H54 (cell line): ENCODE measurements around the gene HFE.

Experiments used
- DNase-seq: peaks from one replicate; pipeline ENCODE4 v3.0.0; 2011; ENCODE audit warnings: low spot score, mixed read lengths; ENCODE audit not compliant: insufficient read length
- FAIRE-seq: peaks from 3 replicates; lab custom pipeline; 2011; peaks lifted over from hg19 to GRCh38; lab: Jason Lieb, UNC
- POLR2A ChIP-seq: IDR thresholded peaks from 2 replicates; pipeline ENCODE4 v1.6.1; 2011; ENCODE audit warnings: low read depth, mild to moderate bottlenecking, low read length

The HFE gene

GRCh38 chr6:26086211-26086610 is 1.0 kb upstream of the HFE start:
- no peak for DNase-seq
- no peak for FAIRE-seq
- TF ChIP-seq POLR2A, result no peak

DNA sequence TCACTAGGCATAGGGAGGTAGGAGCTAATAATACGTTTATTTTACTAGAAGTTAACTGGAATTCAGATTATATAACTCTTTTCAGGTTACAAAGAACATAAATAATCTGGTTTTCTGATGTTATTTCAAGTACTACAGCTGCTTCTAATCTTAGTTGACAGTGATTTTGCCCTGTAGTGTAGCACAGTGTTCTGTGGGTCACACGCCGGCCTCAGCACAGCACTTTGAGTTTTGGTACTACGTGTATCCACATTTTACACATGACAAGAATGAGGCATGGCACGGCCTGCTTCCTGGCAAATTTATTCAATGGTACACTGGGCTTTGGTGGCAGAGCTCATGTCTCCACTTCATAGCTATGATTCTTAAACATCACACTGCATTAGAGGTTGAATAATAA is 1.1 kb downstream of the HFE start:
- no peak for TF ChIP-seq POLR2A
- DNase-seq (no peak), FAIRE-seq (peak; percentile 52)

DNA sequence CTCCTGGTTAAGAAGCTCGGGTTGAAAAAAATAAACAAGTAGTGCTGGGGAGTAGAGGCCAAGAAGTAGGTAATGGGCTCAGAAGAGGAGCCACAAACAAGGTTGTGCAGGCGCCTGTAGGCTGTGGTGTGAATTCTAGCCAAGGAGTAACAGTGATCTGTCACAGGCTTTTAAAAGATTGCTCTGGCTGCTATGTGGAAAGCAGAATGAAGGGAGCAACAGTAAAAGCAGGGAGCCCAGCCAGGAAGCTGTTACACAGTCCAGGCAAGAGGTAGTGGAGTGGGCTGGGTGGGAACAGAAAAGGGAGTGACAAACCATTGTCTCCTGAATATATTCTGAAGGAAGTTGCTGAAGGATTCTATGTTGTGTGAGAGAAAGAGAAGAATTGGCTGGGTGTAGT is 2.0 kb downstream of the HFE start:
- TF ChIP-seq POLR2A, result no peak

DNA sequence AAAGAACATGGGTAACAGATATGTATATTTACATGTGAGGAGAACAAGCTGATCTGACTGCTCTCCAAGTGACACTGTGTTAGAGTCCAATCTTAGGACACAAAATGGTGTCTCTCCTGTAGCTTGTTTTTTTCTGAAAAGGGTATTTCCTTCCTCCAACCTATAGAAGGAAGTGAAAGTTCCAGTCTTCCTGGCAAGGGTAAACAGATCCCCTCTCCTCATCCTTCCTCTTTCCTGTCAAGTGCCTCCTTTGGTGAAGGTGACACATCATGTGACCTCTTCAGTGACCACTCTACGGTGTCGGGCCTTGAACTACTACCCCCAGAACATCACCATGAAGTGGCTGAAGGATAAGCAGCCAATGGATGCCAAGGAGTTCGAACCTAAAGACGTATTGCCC is 5.2 kb downstream of the HFE start:
- no peak for FAIRE-seq
- no peak for DNase-seq
- no peak for TF ChIP-seq POLR2A

More for the DNA sequence above, 2.0 kb downstream of the HFE start:
- DNase-seq, result no peak
- FAIRE-seq, result no peak

DNA sequence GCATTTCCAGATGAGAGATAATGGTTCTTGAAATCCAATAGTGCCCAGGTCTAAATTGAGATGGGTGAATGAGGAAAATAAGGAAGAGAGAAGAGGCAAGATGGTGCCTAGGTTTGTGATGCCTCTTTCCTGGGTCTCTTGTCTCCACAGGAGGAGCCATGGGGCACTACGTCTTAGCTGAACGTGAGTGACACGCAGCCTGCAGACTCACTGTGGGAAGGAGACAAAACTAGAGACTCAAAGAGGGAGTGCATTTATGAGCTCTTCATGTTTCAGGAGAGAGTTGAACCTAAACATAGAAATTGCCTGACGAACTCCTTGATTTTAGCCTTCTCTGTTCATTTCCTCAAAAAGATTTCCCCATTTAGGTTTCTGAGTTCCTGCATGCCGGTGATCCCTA is 6.8 kb downstream of the HFE start:
- no peak for TF ChIP-seq POLR2A
- no peak for FAIRE-seq
- DNase-seq, result no peak

- FAIRE-seq (peak; percentile 45), DNase-seq (peak; percentile 20)
- no peak for TF ChIP-seq POLR2A
Measured at GRCh38 chr6:26097268-26097875, 10.1 kb downstream of the HFE start.

DNA sequence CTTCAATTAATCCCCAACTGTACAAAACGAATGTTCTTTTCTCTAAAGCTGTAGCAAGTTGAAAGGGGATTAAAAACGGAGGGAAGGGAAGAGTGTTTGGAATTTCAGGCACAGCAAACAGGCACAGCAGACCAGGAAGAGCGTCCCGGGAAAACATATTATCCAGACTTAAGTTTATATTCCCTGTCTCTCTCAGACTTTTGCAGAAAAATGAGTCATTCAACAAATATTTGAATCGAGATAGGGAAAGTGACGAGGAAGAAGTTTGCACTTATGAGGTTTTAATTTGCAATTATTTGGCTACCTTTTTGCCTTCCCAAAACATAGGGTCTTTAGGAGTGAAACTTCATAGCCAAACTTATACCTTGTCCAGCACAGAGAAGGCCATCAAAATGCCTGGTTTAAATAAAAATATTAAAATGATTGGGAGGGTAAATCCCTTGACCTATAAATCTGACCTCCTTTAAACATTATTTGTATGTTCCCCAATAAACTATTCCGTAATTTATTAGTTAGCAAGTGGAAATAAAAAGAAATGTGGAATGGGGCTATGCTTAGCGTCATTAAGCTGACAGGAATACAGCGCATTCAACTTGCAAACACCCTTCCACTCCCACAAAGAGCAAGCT is 16.0 kb downstream of the HFE start:
- DNase-seq (no peak), FAIRE-seq (peak; percentile 48)
- no peak for TF ChIP-seq POLR2A

- TF ChIP-seq POLR2A, result peak; percentile 99
- DNase-seq (peak; percentile 25), FAIRE-seq (peak; percentile 89)
Measured at GRCh38 chr6:26103770-26104456, 16.7 kb downstream of the HFE start.

GRCh38 chr6:26104457-26105108 is 17.4 kb downstream of the HFE start:
- TF ChIP-seq POLR2A, result no peak; the same call in 1 of the 2 replicates
- FAIRE-seq (no peak), DNase-seq (no peak)

DNA sequence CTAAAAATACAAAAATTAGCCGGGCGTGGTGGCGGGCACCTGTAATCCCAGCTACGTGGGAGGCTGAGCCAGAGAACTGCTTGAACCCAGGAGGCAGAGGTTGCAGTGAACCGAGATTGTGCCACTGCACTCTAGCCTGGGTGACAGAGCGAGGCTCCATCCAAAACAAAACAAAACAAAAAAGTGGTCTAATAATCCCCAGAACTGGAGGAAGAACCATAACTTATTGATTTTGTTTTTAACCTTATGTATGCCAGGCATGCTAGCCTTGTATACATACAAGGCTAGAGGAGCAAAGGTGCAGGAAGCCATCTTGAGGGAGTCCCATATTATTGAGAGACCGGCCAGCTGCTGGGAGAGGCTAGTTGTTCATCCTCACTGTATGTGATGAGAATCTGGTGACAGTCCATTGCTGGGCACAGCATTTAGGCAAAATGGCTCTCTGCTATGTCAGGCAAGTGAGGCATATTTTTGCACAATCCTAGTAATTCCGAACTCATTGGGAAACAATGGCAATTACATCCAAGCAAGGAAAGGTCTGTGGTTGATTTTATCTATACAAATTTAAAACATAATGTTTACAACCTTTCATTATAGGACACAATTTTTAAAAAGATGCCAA is 18.0 kb downstream of the HFE start:
- no peak for TF ChIP-seq POLR2A
- no peak for FAIRE-seq
- no peak for DNase-seq

DNA sequence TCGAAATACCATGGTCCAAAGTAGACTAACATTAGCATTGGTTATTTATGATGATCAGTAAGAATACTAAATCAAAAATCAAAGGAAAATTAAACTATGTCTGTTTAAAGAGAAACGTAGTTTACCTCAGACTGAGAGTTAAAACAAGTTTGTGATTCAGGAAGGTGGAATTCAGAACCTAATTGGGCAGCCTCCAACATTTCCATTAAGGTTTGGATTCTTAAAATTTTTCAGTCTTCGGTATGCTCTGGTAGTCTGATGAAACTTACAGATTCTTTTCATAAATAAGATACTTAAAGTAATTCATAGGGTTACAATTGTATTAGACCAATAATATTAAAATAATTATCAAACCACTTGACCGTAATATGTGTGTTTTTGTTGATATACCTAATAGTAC is 18.6 kb downstream of the HFE start:
- no peak for FAIRE-seq
- no peak for TF ChIP-seq POLR2A
- no peak for DNase-seq

DNA sequence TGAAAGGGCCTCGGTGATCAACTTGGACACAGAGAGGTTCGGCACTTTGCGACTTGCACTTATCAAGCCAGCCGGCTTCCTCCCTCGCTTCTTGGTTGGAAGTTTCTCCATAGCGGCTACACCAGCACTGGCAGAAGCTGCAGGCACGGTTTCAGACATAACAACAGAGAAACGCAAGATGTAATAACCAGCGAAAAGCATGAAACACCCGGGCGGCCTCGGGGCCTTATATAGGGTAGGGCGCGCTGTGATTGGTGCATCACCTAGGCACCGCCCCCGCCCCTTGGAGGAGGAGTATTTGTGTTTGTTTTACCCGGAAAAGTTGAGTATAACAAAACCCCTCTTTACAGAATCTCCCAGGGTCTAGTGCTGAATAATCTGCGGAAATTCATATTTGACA is 20.7 kb downstream of the HFE start:
- no peak for TF ChIP-seq POLR2A
- no peak for FAIRE-seq
- DNase-seq, result no peak

DNA sequence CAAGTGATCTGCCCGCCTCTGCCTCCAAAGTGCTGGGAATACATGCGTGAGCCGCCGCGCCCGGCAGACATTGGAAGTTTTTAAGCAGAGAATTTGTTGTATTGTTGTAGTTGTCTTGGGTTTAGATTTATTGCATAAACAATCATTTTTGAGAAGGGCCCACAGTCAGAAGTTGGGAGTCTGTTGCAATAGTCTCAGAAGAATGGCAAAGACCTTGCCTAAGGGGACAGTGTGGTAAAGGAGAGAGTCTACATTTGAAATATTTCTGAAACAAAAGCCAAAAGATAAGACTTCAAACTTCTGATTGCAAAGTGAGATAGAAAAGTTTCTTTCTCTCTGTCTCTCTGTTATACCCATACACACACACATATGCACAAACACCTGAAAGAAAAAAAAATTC is 22.5 kb downstream of the HFE start:
- DNase-seq, result no peak
- no peak for TF ChIP-seq POLR2A
- no peak for FAIRE-seq

DNA sequence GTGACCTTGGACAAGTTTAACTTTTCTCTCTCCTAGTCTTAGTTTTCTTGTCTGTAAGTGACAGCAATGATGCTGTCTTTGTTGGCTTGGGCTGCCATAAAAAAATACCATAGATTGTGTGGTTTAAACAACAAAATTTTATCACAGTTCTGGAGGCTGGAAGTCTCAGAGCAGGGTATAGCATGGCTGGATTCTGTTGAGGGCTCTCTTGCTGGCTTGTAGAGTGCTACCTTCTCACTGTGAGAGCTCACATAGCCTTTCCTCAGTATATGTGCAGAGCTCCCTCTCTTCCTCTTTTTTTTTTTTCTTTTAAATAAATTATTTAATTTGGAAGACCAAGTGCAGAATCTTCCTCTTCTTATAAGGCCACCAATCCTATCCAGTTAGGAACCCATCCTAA is 26.3 kb downstream of the HFE start:
- no peak for TF ChIP-seq POLR2A
- DNase-seq (no peak), FAIRE-seq (no peak)
